Activated CD8-positive, alpha-beta memory T cell treated with anti-CD3 and anti-CD28 coated beads, Interleukin-2, amount 50 U/mL, for 1 hour (primary cell): ENCODE measurements around the gene GPR150.

Source experiments
- DNase-seq: peaks from one replicate; pipeline ENCODE4 v3.0.0-alpha.2; 2020; ENCODE audit errors: extremely low read depth

GPR150 gene

DNA sequence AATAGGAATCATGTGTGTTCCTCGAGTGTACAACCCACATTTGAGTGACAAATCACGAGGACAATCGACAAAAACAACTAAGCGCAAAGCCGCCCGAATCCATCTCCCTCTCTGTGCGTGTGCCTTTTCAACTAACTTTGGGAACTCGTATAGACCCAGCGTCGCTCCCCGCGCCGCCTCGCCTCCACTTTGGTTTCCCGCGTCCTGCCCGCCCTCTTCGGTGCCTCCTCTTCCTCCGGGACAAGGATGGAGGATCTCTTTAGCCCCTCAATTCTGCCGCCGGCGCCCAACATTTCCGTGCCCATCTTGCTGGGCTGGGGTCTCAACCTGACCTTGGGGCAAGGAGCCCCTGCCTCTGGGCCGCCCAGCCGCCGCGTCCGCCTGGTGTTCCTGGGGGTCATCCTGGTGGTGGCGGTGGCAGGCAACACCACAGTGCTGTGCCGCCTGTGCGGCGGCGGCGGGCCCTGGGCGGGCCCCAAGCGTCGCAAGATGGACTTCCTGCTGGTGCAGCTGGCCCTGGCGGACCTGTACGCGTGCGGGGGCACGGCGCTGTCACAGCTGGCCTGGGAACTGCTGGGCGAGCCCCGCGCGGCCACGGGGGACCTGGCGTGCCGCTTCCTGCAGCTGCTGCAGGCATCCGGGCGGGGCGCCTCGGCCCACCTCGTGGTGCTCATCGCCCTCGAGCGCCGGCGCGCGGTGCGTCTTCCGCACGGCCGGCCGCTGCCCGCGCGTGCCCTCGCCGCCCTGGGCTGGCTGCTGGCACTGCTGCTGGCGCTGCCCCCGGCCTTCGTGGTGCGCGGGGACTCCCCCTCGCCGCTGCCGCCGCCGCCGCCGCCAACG, at the start of gene GPR150:
GPR150 (plus strand) TSS at position 58 of the 840 bp plus-strand sequence; CDS start at position 247, 189 bp downstream.
- no peak for DNase-seq

DNA sequence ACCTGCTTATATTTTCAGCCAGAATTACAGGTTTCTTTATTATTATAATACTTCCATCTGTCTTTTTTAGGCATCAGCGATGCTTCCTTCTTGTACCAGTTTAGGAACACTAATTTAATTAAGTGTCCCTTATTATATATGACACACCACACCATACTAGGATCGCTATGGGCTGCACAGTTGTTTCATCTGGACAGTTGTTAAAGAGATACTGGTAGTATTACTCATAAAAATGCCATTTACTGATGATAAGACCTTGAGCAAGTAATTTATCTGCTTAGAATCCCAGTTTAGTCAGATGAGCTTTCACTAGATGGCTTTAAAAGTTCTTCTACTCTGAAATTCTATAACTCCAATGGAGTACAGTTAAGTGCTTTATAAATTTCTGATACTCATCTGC, 47.9 kb upstream of the GPR150 start:
- no peak for DNase-seq

GRCh38 chr5:95581576-95581975, 38.3 kb upstream of the GPR150 start:
- DNase-seq, result no peak

DNA sequence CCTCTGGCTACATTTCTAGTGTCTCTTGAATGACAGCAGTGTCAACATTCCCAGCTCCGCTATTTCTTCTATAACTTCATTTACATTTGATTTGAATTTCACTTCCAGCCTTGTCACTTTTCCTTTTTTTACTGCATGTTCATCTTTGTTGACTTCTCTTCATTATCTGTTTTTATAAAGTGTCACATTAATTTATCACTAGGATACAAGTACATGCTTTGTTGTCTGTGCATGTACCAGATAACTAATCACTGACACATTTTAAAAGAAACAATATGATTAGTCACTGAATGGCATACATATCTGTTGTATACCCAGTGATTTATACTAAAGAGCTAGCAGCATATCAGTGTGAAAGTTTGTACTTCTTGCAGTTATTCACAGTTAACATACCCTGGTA, 35.9 kb upstream of the GPR150 start:
- DNase-seq, result no peak

- DNase-seq, result no peak
Measured at GRCh38 chr5:95590880-95591279, 29.0 kb upstream of the GPR150 start.

- no peak for DNase-seq
Measured at GRCh38 chr5:95591490-95591901, 28.4 kb upstream of the GPR150 start.

GRCh38 chr5:95595289-95595931, 24.5 kb upstream of the GPR150 start:
- no peak for DNase-seq

DNA sequence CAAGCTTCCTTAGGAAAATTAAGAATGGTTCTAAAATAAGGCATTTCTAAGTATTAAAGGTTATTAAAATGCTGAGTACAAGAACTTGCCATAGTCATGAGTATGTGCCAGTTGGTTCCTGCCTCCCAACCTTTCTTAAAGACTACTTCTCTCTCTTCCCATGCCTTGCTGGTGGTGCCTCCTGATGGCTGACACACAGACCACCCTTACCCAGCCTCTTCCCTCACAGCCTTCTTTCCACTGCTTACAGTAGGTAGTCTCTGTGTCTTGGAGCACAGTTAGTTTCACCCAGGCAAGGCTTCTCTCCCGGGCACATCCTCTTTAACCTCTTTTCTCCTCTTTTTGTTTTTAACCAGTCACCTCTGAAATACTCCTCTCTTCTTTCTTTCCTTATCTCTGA, 20.6 kb upstream of the GPR150 start:
- no peak for DNase-seq

DNA sequence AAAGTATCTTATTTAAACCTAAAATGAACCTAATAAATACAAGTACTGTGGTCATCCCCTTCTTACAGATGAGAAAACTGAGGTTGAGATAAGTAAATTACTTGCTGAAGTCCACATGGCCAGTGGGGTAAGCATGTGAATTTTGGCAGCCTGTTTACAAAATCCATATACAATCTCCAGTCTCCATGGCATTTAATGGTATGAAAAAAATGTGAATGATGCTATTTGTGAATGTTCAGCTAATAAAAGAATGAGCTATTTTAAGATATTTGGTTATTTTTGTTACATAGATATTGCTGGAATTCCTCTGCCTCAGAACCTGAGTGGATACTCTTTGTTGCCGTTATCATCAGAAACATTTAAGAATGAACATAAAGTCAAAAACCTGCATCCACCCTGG, 19.3 kb upstream of the GPR150 start:
- no peak for DNase-seq

- no peak for DNase-seq
Measured at GRCh38 chr5:95605786-95606185, 14.1 kb upstream of the GPR150 start.

- DNase-seq, result no peak
Measured at GRCh38 chr5:95606419-95606818, 13.5 kb upstream of the GPR150 start.

DNA sequence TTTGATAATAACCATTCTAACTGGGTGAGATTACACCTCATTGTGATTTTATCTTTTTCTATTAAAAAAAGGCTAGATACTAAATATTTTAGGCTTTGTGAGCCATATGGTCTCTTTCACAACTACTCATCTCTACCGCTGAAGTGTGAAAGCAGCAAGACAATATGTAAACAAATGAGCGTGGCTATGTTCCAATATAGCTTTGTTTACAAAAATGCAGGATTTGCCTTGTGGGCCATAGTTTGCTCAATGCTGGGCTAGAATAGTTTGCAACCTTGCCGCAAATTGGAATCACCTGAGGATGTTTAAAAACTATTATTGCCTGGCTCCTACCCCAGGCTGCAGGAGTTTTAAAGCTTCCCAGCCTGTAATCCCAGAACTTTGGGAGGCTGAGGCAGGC, 10.2 kb upstream of the GPR150 start:
- DNase-seq, result no peak

- DNase-seq, result no peak
Measured at GRCh38 chr5:95610546-95610945, 9.3 kb upstream of the GPR150 start.

DNA sequence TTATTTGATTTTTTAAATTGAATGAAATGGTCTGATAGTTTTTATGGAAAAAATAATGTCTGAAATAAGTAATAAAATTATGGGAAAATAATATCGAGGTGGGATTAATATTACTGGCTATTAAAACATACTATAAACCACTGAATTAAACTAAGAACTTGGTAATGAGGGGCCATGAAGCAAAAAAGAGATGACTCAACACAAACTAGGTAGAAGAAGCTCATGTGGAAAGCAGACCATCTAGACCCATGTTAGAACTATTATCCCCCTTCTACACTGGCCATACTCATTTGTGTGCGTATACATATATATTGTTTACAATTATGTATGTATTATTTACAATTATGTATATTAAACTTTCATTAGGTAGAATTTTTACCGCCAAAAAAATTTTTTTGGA, 8.5 kb upstream of the GPR150 start:
- DNase-seq, result no peak

- DNase-seq, result no peak
Measured at GRCh38 chr5:95613514-95613913, 6.4 kb upstream of the GPR150 start.

GRCh38 chr5:95615164-95615467, 4.8 kb upstream of the GPR150 start:
- DNase-seq, result no peak

DNA sequence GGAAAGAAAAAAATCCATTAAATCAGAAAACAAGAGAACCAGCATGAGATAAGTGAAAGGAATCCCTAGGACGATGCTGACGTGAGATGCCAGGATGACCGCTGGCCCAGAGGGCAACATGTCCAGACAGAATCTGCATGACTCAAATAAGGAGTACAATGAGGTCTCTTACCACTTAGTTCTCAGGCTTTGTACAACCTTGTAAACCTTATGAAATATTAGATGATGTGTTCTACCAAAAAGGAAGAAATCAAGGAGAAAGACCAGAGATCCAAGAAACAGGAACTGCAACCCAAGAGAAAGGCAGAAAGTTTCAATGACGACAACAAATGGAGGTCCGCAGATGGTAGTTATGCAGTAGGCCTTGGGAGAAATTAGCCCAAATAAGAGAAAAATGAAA, 2.8 kb upstream of the GPR150 start:
- no peak for DNase-seq

DNA sequence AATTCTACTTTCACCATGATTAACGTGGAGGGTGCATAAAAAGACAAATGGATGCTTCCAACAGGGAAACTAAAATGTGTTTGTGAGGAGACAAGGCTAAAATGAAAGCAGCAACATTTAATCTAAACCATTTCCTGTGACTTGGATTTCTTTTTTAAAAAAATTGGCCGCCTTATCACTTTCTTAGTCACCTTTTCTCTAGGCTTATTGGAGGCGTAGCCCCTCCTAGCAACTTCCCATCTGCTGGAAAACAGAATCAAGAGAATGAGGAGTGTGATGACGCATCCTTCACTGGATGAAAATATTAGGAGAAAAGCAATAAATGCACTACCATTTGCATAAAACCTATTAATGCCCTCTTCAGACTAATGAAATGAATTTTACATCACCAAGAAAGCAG, 791 bp upstream of the GPR150 start:
- DNase-seq, result no peak

GRCh38 chr5:95619514-95620029, 315 bp upstream of the GPR150 start:
- no peak for DNase-seq

- no peak for DNase-seq
Measured at GRCh38 chr5:95620870-95621838, 1.3 kb downstream of the GPR150 start.

- DNase-seq, result no peak
Measured at GRCh38 chr5:95621839-95622629, 2.1 kb downstream of the GPR150 start.
